H9 (cell line): ENCODE data around the gene TIGD2. TPM values are rescaled to one million over a fixed set of nuclear protein-coding genes. Genes with fewer than 3 reads are reported as not detected.

Experiments
- DNase-seq: peaks from one replicate; pipeline ENCODE4 v3.0.0-alpha.2; 2017
- H2AFZ ChIP-seq: one replicate; pipeline ENCODE4 v1.6.1; 2013; ENCODE audit warnings: mild to moderate bottlenecking, low read length, control low read depth, moderate library complexity
- H2AK5ac ChIP-seq: 2 replicates; pipeline ENCODE4 v1.6.1; 2013; ENCODE audit warnings: low read length, control low read depth, mixed read lengths; ENCODE audit not compliant: insufficient read length
- H2BK120ac ChIP-seq: one replicate; pipeline ENCODE4 v1.6.1; 2013; ENCODE audit warnings: low read depth, mild to moderate bottlenecking, low read length, control low read depth, inconsistent platforms; ENCODE audit not compliant: poor library complexity, severe bottlenecking
- H2BK12ac ChIP-seq: 2 replicates; pipeline ENCODE4 v1.6.1; 2013; ENCODE audit warnings: low read length, control low read depth, mixed read lengths, low read depth; ENCODE audit not compliant: insufficient read length
- H2BK15ac ChIP-seq: 2 replicates; pipeline ENCODE4 v1.6.1; 2013; ENCODE audit warnings: low read depth, low read length, control low read depth
- H2BK20ac ChIP-seq: one replicate; pipeline ENCODE4 v1.6.1; 2013; ENCODE audit warnings: low read depth, mild to moderate bottlenecking, low read length, control low read depth, inconsistent platforms; ENCODE audit not compliant: poor library complexity, severe bottlenecking
- H2BK5ac ChIP-seq: 2 replicates; pipeline ENCODE4 v1.6.1; 2013; ENCODE audit warnings: low read length, control low read depth, mixed read lengths; ENCODE audit not compliant: insufficient read length
- H3K14ac ChIP-seq: 2 replicates; pipeline ENCODE4 v1.6.1; 2013; ENCODE audit warnings: low read length, control low read depth; ENCODE audit not compliant: insufficient read depth
- H3K18ac ChIP-seq: 2 replicates; pipeline ENCODE4 v1.6.1; 2013; ENCODE audit warnings: low read depth, mild to moderate bottlenecking, mixed read lengths, low read length, control low read depth; ENCODE audit not compliant: insufficient read length
- H3K23ac ChIP-seq: 2 replicates; pipeline ENCODE4 v1.6.1; 2013; ENCODE audit warnings: low read length, control low read depth, mixed read lengths, low read depth; ENCODE audit not compliant: insufficient read length
- H3K23me2 ChIP-seq: 2 replicates; pipeline ENCODE4 v1.6.1; 2013; ENCODE audit warnings: low read depth, mild to moderate bottlenecking, mixed read lengths, low read length, control low read depth; ENCODE audit not compliant: insufficient read length, poor library complexity, severe bottlenecking
- H3K27ac ChIP-seq: 2 replicates; pipeline ENCODE4 v1.5.1; 2013; ENCODE audit warnings: low read length, control low read depth, mixed read lengths, low read depth; ENCODE audit not compliant: insufficient read length
- H3K27me3 ChIP-seq: 2 replicates; pipeline ENCODE4 v1.6.1; 2013; ENCODE audit warnings: low read length, control low read depth, inconsistent platforms; ENCODE audit not compliant: insufficient read depth
- H3K4ac ChIP-seq: 2 replicates; pipeline ENCODE4 v1.6.1; 2013; ENCODE audit warnings: low read depth, mild to moderate bottlenecking, control low read depth, inconsistent platforms, low read length, moderate library complexity
- H3K4me1 ChIP-seq: 2 replicates; pipeline ENCODE4 v1.6.1; 2013; ENCODE audit warnings: low read length, control low read depth, inconsistent platforms; ENCODE audit not compliant: insufficient read depth
- H3K4me2 ChIP-seq: 2 replicates; pipeline ENCODE4 v1.6.1; 2013; ENCODE audit warnings: low read length, control low read depth, mixed read lengths; ENCODE audit not compliant: insufficient read length, insufficient read depth
- H3K56ac ChIP-seq: 2 replicates; pipeline ENCODE4 v1.6.1; 2013; ENCODE audit warnings: low read depth, mild to moderate bottlenecking, mixed read lengths, low read length, control low read depth; ENCODE audit not compliant: insufficient read length
- H3K79me1 ChIP-seq: 2 replicates; pipeline ENCODE4 v1.6.1; 2013; ENCODE audit warnings: low read depth, mild to moderate bottlenecking, moderate library complexity, low read length, control low read depth, inconsistent platforms; ENCODE audit not compliant: insufficient read depth, poor library complexity, severe bottlenecking
- H3K79me2 ChIP-seq: 2 replicates; pipeline ENCODE4 v1.6.1; 2013; ENCODE audit warnings: low read length, control low read depth, inconsistent platforms; ENCODE audit not compliant: insufficient read depth
- H3K9ac ChIP-seq: 2 replicates; pipeline ENCODE4 v1.6.1; 2013; ENCODE audit warnings: low read length, control low read depth, mixed read lengths; ENCODE audit not compliant: insufficient read length; ENCODE audit errors: extremely low read depth
- H3K9me3 ChIP-seq: one replicate; pipeline ENCODE4 v1.6.1; 2013; ENCODE audit warnings: low read depth, low read length, inconsistent platforms; ENCODE audit not compliant: control insufficient read depth
- H3T11ph ChIP-seq: one replicate; pipeline ENCODE4 v1.6.1; 2013; ENCODE audit warnings: mild to moderate bottlenecking, low read length, control low read depth, inconsistent platforms
- H4K20me1 ChIP-seq: one replicate; pipeline ENCODE4 v1.6.1; 2013; ENCODE audit not compliant: control insufficient read depth, insufficient read length, insufficient read depth
- H4K5ac ChIP-seq: 2 replicates; pipeline ENCODE4 v1.6.1; 2013; ENCODE audit warnings: low read depth, mild to moderate bottlenecking, mixed read lengths, low read length, control low read depth; ENCODE audit not compliant: insufficient read length
- H4K8ac ChIP-seq: replicated peaks from 2 replicates; pipeline ENCODE4 v1.6.1; 2013; ENCODE audit warnings: low read length, control low read depth, mixed read lengths, low read depth; ENCODE audit not compliant: insufficient read length
- H4K91ac ChIP-seq: 2 replicates; pipeline ENCODE4 v1.6.1; 2013; ENCODE audit warnings: low read depth, mild to moderate bottlenecking, moderate library complexity, mixed read lengths, low read length, control low read depth; ENCODE audit not compliant: insufficient read length
- H3K27ac Mint-ChIP-seq, 3 experiments: 2 replicates in 2 of 3; 3 replicates in 1 of 3; pipeline ENCODE4 v1.8.0; 2020 to 2021; ENCODE audit warnings: mixed read lengths in 3 of 3, mild to moderate bottlenecking in 1 of 3, moderate library complexity in 1 of 3
- H3K27me3 Mint-ChIP-seq: 2 replicates; pipeline ENCODE4 v1.8.0; 2021; ENCODE audit warnings: low read depth, mild to moderate bottlenecking, moderate library complexity, mixed read lengths
- H3K36me3 Mint-ChIP-seq, 3 experiments: 2 replicates in 2 of 3; 3 replicates in 1 of 3; pipeline ENCODE4 v1.8.0; 2020 to 2021; ENCODE audit warnings: low read depth in 3 of 3, mixed read lengths in 3 of 3; ENCODE audit not compliant: insufficient read depth in 1 of 3
- H3K4me1 Mint-ChIP-seq, 2 experiments: 2 replicates each; pipeline ENCODE4 v1.8.0; 2020; ENCODE audit warnings: mixed read lengths in 2 of 2
- H3K4me3 Mint-ChIP-seq, 2 experiments: 2 replicates in 1 of 2; 3 replicates in 1 of 2; pipeline ENCODE4 v1.8.0; 2020 to 2021; ENCODE audit warnings: mild to moderate bottlenecking in 2 of 2, mixed read lengths in 2 of 2, moderate library complexity in 1 of 2
- H3K9me3 Mint-ChIP-seq, 2 experiments: 2 replicates in 1 of 2; 3 replicates in 1 of 2; pipeline ENCODE4 v1.8.0; 2020; ENCODE audit warnings: mild to moderate bottlenecking in 2 of 2, mixed read lengths in 2 of 2, moderate library complexity in 1 of 2
- WGBS: extraction: QIAGEN DNeasy Blood & Tissue Kit; methylation state at CpG from one replicate; pipeline ENCODE4 v1.1.7; 2013; ENCODE audit warnings: missing lambda C conversion rate, low lambda C conversion rate, mixed read lengths; ENCODE audit not compliant: insufficient read length; ENCODE audit errors: extremely low coverage; 5-methylcytosine and 5-hydroxymethylcytosine counted together
- total RNA-seq: library from RNA; stranded (reverse); gene quantifications from 2 replicates; pipeline ENCODE4 v1.2.1, GENCODE V29; 2021
- TF ChIP-seq, protein P1 (sequence below): fragments of 200-600 bp; sonication (generic); conservative IDR thresholded peaks from 3 replicates; pipeline ENCODE4 v1.8.0; 2021; ENCODE audit warnings: antibody characterized with exemption, mild to moderate bottlenecking

Gene TIGD2
- total RNA-seq, 1 experiment from 2014 or later, result 10.4 TPM

DNA sequence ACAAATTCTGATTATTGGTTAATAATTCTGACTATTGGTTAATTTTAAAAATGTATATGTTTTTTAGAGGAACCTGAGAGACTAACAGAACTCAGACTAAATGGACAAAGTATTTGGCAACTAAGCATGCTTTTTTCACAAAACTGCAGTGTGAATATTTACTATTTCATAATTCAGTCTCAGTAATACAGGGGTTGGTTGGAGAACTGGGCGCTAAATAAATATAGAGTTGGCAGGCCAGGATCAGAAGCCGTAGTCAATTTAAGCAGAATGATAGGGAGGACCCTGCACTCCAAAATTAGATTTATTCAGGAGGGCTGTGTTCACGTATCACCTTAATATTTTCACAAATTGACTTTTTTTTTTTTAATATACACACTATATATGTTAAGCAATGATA is 5.8 kb downstream of the TIGD2 start:
- H3K9ac ChIP-seq, result no peak overlapping the region
- no peak overlapping the region for H2BK20ac ChIP-seq
- no peak overlapping the region for H4K91ac ChIP-seq
- H3K56ac ChIP-seq, result no peak overlapping the region
- H3K18ac ChIP-seq, result no peak overlapping the region
- no peaks in the 10 kb centered on the region for H3K4me1 ChIP-seq
- no peak overlapping the region for H2AFZ ChIP-seq
- H3K27me3 ChIP-seq, result peaks cover 2% of the 10 kb centered on the region; the same call in 1 of the 2 replicates
- H3K9me3 ChIP-seq, result no peaks in the 10 kb centered on the region
- WGBS, result no CpG with 5 or more reads among the region's 3 CpGs
- Mint-ChIP-seq H3K27me3 (peaks cover 8% of the 10 kb centered on the region), H3K4me1 (peaks cover 7% of the 10 kb centered on the region in 2 experiments), H3K9me3 (no peaks in the 10 kb centered on the region), H3K36me3 (peaks cover 0 to 24% (median 11%) of the 10 kb centered on the region in 3 experiments; a peak in 5 of 7 replicates), H3K4me3 (no peak overlapping the region), H3K27ac (no peak overlapping the region)
- no peak overlapping the region for H3T11ph ChIP-seq
- no peaks in the 10 kb centered on the region for H3K79me1 ChIP-seq
- H4K8ac ChIP-seq, result no peak overlapping the region
- peaks cover under 1% of the 10 kb centered on the region for H3K23me2 ChIP-seq
- H3K27ac ChIP-seq, result no peak overlapping the region
- H2AK5ac ChIP-seq, result no peak overlapping the region
- no peak overlapping the region for H2BK120ac ChIP-seq
- H2BK12ac ChIP-seq, result no peak overlapping the region
- no peaks in the 10 kb centered on the region for H3K79me2 ChIP-seq
- no peak for DNase-seq
- H2BK5ac ChIP-seq, result no peak overlapping the region
- TF ChIP-seq, protein P1, sequence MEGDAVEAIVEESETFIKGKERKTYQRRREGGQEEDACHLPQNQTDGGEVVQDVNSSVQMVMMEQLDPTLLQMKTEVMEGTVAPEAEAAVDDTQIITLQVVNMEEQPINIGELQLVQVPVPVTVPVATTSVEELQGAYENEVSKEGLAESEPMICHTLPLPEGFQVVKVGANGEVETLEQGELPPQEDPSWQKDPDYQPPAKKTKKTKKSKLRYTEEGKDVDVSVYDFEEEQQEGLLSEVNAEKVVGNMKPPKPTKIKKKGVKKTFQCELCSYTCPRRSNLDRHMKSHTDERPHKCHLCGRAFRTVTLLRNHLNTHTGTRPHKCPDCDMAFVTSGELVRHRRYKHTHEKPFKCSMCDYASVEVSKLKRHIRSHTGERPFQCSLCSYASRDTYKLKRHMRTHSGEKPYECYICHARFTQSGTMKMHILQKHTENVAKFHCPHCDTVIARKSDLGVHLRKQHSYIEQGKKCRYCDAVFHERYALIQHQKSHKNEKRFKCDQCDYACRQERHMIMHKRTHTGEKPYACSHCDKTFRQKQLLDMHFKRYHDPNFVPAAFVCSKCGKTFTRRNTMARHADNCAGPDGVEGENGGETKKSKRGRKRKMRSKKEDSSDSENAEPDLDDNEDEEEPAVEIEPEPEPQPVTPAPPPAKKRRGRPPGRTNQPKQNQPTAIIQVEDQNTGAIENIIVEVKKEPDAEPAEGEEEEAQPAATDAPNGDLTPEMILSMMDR, result no peak
- no peak overlapping the region for H4K5ac ChIP-seq
- H2BK15ac ChIP-seq, result no peak overlapping the region
- H3K4ac ChIP-seq, result no peak overlapping the region
- H3K4me2 ChIP-seq, result no peak overlapping the region
- H3K23ac ChIP-seq, result no peak overlapping the region
- H3K14ac ChIP-seq, result no peak overlapping the region
- H4K20me1 ChIP-seq, result no peaks in the 10 kb centered on the region
